ENCODE data around the gene C19orf38.
"Not testable (repeated sequence)": the region's sequence is repeated elsewhere in the genome, so short reads cannot be mapped to it uniquely, and the experiment has no call there.

C19orf38 gene

GRCh38 chr19:10823690-10824089 lies 24.5 kb upstream of the C19orf38 start:
- DNase-seq = no peak

GRCh38 chr19:10826231-10826630 lies 22.0 kb upstream of the C19orf38 start:
- no peak for DNase-seq

DNA sequence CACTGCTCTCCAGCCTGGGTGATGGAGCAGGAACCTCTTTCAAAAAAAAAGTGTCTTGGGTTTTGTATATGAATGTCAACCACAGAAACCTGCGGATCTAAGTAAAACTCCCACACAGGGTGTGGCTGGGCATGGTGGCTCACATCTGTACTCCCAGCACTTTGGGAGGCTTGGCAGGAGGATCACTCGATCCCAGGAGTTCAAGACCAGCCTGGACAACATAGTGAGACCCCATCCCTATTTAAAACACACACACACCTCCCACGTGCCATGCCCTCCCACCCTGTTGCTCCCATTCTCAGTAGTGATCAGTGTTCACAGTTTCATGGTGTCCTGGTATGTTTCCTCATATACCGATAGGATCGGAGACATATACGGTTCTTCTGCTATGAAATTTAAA lies 21.4 kb upstream of the C19orf38 start:
- DNase-seq = no peak

- DNase-seq = peak; percentile 11
Observed at GRCh38 chr19:10828981-10829821, 19.0 kb upstream of the C19orf38 start.

GRCh38 chr19:10829967-10830366 lies 18.2 kb upstream of the C19orf38 start:
- no peak for DNase-seq

DNA sequence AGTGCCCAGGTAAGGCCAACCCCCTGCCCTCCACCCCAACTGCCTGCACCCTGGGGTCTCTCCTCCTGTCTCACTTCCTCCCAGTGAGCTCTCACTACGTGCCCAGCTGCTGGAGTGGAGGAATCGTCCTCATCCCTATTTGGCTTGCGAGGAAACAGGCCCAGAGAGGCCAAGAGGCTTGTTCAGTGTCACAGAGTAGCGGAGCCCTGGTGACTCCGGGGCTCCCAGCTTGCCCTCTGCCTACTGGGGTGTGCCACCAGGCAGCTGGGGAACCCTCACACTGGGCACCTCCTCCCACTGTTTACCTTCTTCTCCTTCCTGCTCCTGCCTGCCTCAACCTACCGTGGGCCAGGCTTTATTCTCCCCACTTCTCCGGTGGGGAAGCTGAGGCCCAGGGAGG lies 17.8 kb upstream of the C19orf38 start:
- DNase-seq = no peak

- DNase-seq = no peak
Observed at GRCh38 chr19:10830931-10831779, 17.1 kb upstream of the C19orf38 start.

GRCh38 chr19:10831987-10832938 lies 16.0 kb upstream of the C19orf38 start:
- DNase-seq = no peak

DNA sequence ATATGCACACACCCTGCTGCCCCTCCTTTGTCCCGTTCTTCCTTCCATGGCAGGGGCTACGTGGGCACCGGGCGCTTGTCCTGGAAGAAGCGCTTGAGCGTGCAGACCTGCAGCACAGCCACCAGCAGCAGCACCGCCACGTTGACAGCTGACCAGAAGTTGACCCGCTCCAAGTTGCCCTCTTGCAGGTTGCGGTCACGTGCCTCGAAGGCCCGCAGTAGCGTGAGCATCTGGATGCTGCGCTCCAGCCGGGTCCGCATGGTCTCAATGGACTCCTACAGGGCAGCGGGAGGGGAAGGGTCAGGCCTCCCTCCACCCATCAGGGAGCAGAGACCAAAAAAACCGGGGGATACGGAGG lies 15.3 kb upstream of the C19orf38 start:
- DNase-seq = no peak

DNA sequence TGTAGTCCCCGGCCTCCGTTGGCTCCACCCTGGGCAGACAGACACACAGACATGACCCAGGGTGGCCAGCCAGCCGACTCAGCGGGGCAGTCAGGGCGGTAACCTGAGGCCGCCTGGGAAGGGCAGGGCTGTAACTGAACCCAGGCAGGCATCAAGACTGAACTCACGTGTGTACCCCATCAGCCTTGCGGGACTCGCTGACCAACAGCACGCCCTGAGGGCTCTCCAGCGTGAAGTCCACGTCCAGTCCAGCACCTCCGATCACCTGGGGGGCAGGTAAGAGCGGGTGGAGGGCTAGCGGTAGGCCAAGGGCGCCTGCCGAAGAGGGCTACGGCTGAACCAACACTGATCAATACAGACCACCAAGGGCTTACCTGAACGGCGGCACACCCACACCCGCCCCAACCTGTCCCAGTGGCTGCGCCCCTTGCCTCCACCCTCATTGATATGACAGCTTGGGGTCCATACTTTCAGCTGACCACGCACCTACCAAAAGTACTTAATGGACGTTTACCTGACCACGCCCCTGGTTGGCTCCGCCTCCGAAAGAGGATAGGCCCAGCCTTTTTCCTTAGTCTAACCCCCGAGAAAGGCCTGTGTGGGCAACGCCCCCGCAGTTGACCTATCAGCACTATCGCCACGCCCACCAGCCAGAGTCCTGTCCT lies 13.0 kb upstream of the C19orf38 start:
- DNase-seq = no peak

GRCh38 chr19:10835754-10836478 lies 12.3 kb upstream of the C19orf38 start, which contains the start of gene TMED1:
Gene TMED1 (minus strand): TSS chr19:10836212. CDS start chr19:10836191, 21 bp downstream.
- peak; percentile 99 for DNase-seq

- peak; percentile 97 for DNase-seq
Observed at GRCh38 chr19:10836479-10837330, 11.5 kb upstream of the C19orf38 start.

DNA sequence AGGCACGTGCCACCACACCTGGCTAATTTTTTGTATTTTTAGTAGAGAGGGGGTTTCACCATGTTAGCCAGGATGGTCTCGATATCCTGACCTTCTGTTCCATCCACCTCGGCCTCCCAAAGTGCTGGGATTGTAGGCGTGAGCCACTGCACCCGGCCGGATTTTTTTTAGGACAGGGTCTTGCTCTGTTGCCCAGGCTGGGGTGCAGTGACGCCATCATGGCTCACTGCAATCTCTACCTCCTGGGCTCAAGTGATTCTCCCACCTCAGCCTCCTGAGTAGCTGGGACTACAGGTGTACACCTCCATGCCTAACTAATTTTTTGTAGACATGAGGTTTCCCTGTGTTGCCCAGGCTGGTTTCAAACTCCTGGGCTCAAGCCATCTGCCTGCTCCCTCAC lies 10.6 kb upstream of the C19orf38 start:
- not testable (repeated sequence) for DNase-seq

DNA sequence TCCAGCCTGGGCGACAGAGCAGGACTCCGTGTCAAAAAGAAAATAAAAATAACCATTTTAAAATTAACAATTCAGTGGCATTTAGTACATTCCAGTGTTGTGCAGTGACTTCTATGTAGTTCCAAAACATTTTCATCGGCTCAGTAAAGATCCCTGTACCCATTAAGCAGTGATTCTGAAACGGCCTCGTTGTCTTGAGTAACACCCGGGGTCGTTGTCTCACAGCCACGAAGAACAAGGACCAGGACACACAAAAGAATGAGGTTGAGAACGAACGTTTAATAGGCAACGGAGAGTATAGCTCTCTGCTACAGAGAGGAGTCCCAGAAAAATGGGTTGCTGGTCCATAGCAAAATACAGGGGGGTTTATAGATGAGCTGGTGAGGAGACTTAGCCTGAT lies 9.8 kb upstream of the C19orf38 start:
- no peak for DNase-seq

GRCh38 chr19:10839114-10840050 lies 8.8 kb upstream of the C19orf38 start:
- DNase-seq = no peak

DNA sequence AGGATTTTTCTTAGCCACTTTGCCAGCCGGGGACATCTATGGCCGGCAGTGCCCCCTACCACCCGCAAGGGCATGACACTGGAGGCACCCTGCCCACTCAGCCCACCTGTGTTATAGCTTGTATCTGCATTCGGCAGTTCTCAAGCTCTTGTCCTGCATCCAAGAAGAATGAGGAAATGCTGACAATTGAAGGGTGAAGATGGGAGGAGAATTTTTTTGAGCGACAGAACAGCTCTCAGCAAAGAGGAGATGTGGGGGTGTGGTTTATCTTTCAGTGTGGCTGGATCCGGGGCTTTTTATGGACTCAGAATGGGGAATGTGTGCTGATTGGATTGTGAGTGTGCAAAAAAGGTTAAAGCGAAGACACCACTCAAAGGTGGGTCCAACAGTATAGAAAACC lies 5.4 kb upstream of the C19orf38 start:
- DNase-seq = no peak

DNA sequence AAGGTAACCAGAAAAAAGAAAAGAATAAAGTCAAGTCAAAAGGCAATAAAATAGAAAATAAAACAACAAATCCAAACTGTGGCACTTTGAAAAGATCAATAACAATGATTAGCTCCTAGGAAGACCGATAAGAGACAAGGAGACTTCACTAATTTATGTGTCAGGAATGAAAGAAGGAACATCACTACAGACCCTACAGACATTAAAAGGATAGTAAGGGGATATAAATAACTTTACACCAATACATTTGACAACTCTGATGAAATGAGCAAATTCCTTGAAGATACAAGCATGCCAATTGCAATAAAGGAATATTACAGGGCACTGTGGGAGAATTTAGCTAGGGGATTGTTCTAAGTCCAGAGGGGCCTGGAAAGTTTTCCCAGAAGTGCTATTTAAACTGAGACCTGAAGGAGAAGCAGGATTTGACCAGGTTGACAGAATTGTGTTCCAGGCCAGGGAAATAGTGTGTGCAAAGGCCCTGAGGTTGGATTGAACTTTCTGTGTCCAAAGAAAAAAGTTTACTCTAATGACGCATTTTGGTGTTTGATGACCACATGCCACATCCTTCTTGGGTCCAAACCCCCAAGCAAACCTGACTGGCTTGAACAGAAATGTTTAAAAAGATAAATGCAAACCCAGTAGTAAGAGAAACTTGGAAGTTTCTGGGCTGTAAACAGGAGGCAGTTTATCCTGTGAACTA lies 1.6 kb upstream of the C19orf38 start:
- DNase-seq = peak; percentile 6

DNA sequence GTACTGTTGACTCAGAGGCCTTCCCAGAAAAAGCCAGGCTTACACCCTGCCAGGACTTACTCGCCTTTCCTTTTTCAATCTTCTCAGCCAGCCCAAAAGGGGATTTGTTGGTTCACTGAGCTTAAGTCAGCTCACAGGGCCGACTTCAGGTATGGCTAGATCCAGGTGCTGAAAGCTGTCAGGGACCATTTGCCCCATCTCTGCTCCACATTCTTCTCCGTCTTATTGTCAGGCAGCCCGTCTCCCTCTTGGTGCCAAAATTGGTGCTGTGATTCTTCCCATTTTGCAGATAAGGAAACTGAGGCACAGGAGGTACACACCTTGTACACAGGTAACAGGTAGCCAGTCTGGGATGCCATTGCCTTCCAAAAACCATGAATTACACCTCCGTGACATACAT lies 2.4 kb downstream of the C19orf38 start:
- DNase-seq = no peak

All from NCI-H2171 treated with DMSO at 0.1 percent for 48 hours (cell line).